Skin of body (tissue), 3 donors: ENCODE data around the gene B3GNT4. TPM values are rescaled to one million over a fixed set of nuclear protein-coding genes. Genes with fewer than 3 reads are reported as not detected.
A peak's percentile ranks its signal among the peaks of the same experiment; 100 is the strongest.
"Not testable (repeated sequence)": the region's sequence is repeated elsewhere in the genome, so short reads cannot be mapped to it uniquely, and the experiment has no call there.

Experiments
- DNase-seq: peaks from one replicate; lab custom pipeline; 2025; lab: John Stamatoyannopoulos, UW
- small RNA-seq: library from RNA; depleted of rRNA; stranded (forward); fragments of <200 nt; gene quantifications from one replicate; pipeline ENCODE3, GENCODE V24; 2014; ENCODE audit warnings: low replicate concordance
- total RNA-seq: library from RNA; depleted of rRNA; stranded (reverse); fragments of >200 nt; gene quantifications from one replicate; pipeline ENCODE4 v1.2.3, GENCODE V29; 2014

B3GNT4 gene
- total RNA-seq, 1 donor from 2014 or later = 0.59 TPM

- DNase-seq = no peak
Observed at GRCh38 chr12:122215771-122216170, 12.3 kb downstream of the B3GNT4 start.

DNA sequence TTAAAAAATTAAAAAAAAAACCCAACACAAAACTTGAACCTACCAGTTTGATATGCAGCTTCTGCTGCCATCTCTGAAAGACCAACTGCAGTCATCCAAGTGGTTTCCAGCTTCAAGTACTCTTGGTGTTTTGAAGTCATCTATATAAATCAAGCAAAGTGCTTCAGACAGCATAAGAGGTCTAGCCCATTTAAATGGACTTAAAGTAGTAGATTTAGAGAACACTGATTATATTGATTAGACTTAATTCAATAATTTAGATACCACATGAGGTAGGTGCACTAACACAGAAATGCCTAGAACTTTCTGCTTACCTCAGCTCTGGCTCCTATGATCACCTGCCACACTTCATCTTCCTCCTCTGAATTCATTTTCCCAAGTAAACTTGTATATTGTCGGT, 12.9 kb downstream of the B3GNT4 start:
- no peak for DNase-seq

DNA sequence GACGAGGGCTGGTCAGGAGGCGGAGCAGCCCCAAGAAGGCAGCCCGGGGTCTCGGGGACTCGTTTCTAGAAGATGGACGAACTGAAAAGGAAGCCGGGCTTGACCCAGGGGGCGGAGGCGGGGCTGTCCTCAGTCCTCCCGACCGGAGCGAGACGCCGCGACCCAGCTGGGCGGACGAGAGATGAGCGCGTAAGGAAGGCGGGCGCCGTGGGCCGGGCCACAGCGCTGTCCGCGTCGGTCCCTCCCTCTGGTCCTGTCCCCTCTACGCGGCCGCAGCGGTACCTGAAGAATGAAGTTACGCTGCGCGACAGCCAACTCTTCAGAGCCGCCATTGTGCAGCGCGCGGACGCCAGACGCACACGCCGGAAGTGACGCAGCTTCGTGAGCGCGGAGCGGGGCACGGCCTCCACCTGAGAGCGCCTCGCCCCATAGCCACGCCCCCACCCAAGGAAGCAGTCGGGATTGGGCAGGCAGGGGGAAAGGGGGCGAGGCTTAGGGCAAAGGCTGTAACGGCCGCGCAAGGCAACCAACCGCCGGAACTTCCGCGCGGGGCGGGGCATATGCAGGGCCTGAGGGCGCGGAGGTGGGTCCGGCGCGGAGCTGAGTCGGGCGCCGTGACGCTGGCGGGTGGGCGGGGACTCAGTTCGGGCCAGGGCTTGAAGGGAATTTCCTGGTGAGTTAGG, 22.3 kb downstream of the B3GNT4 start, which contains the start of gene DIABLO:
Gene DIABLO (minus strand): TSS at position 370 of the 683 bp plus-strand sequence. CDS start 38 bp downstream, at position 332.
- DNase-seq = peak; percentile 99

DNA sequence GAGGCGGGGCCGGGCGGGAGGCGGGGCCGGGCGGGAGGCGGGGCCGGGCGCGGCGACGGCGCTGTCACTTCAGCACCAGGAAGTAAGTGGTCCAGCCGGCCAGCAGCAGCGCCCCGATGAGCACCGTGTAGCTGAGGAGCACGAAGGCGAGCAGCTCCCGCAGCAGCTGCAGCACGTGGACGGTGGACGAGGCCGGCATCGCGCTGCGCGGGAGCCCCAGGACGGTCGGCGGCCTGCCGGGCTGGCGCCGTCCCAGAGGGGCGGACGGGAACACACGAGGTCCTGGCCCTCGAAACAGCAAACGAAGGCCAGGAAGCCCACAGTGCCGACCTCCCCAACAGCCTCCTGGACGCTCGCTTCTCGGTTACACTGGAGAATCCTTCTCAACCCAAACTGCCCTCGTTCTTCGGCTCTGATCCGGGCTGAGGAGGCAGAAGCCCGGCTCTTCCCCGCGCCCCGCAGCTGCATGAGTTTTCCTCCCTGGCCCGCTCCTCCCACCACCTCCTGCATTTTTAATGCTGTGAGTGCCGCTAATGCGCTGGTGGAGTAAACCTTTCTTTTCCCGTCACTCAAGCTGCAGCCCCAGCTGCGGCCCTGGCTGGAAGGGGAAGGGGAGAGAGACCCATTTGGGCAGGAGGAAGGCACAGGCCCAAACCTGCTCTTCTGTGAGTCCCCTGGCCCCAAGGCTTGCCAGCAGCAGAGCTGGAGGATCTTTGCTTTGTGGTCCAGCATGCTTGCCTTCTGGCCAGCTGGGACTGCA, 23.0 kb downstream of the B3GNT4 start:
- no peak for DNase-seq

DNA sequence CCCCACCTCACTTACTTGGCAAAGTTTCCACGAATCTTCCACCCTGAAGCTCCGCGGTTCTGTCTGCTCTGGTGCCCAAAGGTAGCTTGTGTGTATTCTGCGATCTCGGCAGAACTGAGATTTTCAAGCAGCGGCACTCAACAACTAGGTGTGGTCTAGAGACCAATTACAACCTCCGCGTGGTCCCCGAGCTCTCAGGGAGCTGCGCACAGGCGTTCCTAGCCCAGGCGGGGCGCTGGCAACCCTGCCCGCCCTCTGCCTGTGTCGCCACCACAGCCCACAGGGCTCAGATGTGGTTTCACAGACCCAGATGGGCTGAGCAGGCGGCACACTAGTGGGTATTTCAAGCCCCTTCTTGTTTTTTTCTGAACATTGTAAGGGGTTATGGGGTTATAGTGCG, 23.8 kb downstream of the B3GNT4 start:
- DNase-seq = no peak

DNA sequence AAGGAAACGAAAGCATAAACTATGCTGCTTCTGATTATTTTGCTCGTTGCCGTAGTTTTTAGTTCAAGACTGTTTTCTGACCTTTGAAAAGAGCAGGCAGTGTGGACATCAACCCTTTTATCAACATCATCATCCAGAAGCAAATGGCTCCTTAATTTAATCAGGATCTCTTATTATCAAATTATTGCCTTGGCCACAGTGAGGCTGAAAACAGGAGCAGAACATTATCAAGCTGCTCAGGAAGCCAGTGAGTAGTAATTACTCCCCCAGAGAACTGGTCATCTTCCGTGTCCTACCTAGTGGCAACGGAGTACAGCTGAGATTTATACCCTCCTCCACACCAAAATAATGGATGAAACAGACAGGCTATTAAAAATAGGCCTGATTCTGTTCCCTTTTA, 24.6 kb downstream of the B3GNT4 start:
- DNase-seq = no peak

GRCh38 chr12:122230798-122231197, 27.3 kb downstream of the B3GNT4 start:
- no peak for DNase-seq

- no peak for DNase-seq
Observed at GRCh38 chr12:122232691-122233090, 29.2 kb downstream of the B3GNT4 start.

- DNase-seq = no peak
Observed at GRCh38 chr12:122235741-122236140, 32.2 kb downstream of the B3GNT4 start.

- no peak for DNase-seq
Observed at GRCh38 chr12:122238861-122239260, 35.4 kb downstream of the B3GNT4 start.

GRCh38 chr12:122243965-122244364, 40.5 kb downstream of the B3GNT4 start:
- no peak for DNase-seq

- no peak for DNase-seq
Observed at GRCh38 chr12:122244565-122245371, 41.3 kb downstream of the B3GNT4 start.

GRCh38 chr12:122245553-122245952, 42.0 kb downstream of the B3GNT4 start:
- DNase-seq = no peak

- no peak for DNase-seq
Observed at GRCh38 chr12:122250047-122250446, 46.5 kb downstream of the B3GNT4 start.

DNA sequence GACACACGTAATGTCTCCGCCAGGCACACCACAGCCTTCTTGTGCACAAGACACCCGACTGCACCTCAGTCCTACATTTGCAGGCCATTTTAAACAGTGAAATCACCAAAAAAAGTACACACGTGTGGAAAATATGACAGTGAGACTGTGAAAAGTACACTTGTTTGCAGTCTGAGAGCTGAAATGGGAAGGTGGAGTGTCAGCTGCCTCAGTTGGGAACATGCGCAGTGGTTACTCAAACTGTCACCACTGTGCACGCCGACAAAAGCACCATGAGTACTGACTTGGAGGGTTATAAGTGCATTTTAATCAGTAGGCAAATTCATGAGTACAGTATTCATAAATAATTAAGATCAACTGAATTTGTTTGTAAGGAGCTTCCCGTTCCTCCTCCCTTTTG, 47.0 kb downstream of the B3GNT4 start:
- DNase-seq = no peak

GRCh38 chr12:122258462-122258861, 55.0 kb downstream of the B3GNT4 start:
- not testable (repeated sequence) for DNase-seq

Small RNA genes lying within 50 kb of the gene (small RNA-seq; reads per million reads assigned to genes)
- gene DIABLO = 0.35 reads per million, percentile 42 among the genes with 10 or more reads in this experiment

Other genes with a start within 250 kb of the B3GNT4 start
- 12.9 TPM for gene BCL7A, start 181.8 kb upstream of the B3GNT4 start, total RNA-seq
- gene MLXIP, start 125.0 kb upstream of the B3GNT4 start, total RNA-seq = 12.5 TPM
- not detected for gene IL31, start 29.5 kb upstream of the B3GNT4 start, total RNA-seq
- not detected for gene LRRC43, start 20.6 kb upstream of the B3GNT4 start, total RNA-seq
- 31.7 TPM for gene DIABLO, start 22.3 kb downstream of the B3GNT4 start, total RNA-seq
- 12.0 TPM for gene VPS33A, start 62.8 kb downstream of the B3GNT4 start, total RNA-seq
- 90.0 TPM for gene CLIP1, start 219.0 kb downstream of the B3GNT4 start, total RNA-seq